ENCODE measurements around the gene NEURL1B.

NEURL1B gene

GRCh38 chr5:172679628-172680212 lies 38.7 kb downstream of the NEURL1B start:
- TF ChIP-seq ZNF274 (IDR thresholded peaks at IDR 0.05; ENCODE audit: low read depth, low read length) = no peak
- no peak overlapping the region for H3K4me3 ChIP-seq (ENCODE audit: low read length)

DNA sequence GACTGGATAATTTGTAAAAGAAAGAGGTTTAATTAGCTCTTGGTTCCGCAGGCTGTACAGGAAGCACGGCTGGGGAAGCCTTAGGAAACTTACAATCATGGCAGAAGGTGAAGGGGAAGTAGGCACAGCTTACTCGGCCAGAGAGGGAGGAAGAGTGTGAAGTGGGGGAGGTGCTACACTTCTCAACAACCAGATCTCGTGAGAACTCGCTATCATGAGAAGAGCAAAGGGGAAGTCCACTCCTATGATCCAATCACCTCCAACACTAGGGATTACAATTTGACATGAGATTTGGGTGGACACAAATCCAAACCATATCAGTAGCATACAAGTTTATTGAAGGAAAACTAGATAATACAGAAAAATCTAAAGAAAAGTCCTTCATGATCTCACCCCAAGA lies 39.9 kb downstream of the NEURL1B start:
- TF ChIP-seq ZNF274 (IDR thresholded peaks at IDR 0.05; ENCODE audit: low read depth, low read length) = no peak
- no peak overlapping the region for H3K4me3 ChIP-seq (ENCODE audit: low read length)

DNA sequence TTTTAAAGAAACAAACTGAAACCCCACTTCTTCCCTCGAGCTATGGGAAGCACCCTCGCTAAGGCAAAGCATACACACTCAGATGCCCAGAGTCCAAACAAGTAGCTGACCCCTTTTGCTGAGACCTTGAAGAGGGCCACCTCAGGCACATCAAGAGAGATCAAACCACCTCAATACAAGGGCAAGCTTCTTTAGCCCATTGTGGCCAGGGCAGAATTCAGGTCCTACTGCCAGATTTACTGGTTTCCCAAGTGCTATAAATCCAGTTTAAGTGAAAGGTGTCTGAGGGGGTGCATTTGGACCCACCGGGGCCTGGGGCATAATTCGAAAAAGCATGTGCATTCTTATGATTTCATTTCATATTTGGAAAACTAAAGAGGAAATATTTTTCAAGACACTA lies 40.4 kb downstream of the NEURL1B start:
- no peak overlapping the region for H3K4me3 ChIP-seq (ENCODE audit: low read length)
- no peak for TF ChIP-seq ZNF274 (IDR thresholded peaks at IDR 0.05; ENCODE audit: low read depth, low read length)

DNA sequence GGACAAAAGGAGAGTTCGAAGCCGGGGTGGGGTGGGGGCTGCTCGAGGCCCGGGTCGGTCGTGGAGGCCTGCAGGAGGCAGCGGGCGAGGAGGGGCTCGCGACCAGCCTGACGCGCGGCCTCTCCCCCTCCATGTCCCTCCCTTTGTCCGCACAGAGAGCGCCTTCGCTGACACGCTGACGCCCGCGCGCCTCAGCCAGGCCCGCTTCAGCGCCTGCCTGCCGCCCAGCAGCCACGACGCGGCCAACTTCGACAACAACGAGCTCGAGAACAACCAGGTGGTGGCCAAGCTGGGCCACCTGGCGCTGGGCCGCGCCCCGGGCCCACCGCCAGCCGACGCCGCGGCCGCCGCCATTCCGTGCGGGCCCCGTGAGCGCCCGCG lies 42.2 kb downstream of the NEURL1B start:
- no peak for TF ChIP-seq ZNF274 (IDR thresholded peaks at IDR 0.05; ENCODE audit: low read depth, low read length)
- H3K4me3 ChIP-seq (ENCODE audit: low read length) = no peak overlapping the region

DNA sequence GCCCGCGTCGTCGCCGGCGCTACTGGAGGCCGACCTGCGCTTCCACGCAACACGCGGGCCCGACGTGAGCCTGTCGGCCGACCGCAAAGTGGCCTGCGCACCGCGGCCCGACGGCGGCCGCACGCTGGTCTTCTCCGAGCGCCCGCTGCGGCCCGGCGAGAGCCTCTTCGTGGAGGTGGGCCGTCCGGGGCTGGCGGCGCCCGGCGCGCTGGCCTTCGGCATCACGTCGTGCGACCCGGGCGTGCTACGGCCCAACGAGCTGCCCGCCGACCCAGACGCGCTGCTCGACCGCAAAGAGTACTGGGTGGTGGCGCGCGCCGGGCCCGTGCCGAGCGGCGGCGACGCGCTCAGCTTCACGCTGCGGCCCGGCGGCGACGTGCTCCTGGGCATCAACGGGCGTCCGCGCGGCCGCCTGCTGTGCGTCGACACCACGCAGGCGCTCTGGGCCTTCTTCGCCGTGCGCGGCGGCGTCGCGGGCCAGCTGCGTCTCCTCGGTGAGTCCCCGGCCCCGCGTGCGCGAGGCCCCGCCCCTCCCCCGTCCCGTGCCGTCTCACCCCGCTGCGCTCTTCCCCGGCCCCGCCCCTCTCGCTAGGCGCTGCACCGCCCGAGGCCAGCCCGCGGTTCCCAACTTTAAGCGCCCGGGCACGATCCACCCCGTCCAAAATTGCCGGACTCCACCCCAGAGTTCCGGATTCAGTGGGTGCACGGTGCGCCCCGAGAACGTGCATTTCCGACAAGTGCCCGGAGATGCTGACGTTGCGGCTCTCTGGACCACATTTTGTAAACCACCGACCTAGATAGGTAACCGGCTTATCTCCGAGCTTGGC lies 42.8 kb downstream of the NEURL1B start:
- no peak for TF ChIP-seq ZNF274 (IDR thresholded peaks at IDR 0.05; ENCODE audit: low read depth, low read length)
- peak overlapping the region; percentile 23; the same call in 1 of the 2 replicates for H3K4me3 ChIP-seq (ENCODE audit: low read length)

- no peak for TF ChIP-seq ZNF274 (IDR thresholded peaks at IDR 0.05; ENCODE audit: low read depth, low read length)
- H3K4me3 ChIP-seq (ENCODE audit: low read length) = no peak overlapping the region
Measured at GRCh38 chr5:172685091-172685490, 44.0 kb downstream of the NEURL1B start.

DNA sequence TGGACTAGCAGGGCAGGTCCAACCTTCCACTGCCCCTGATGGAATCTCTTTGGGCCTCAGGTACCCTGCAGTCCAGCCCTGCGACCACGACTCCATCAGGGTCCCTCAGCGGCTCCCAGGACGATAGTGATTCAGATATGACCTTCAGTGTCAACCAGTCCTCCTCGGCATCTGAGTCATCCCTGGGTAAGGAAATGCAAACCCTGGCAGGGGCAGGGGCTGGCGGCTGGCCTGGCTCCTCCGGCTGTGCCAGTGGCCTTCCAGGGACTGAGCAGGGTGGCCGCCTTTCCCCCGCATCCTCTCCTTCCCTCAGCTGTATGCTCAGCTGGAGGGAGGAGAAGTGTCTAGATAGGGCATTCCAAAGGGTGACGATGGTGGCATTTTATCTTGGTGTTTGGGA lies 45.0 kb downstream of the NEURL1B start:
- no peak overlapping the region for H3K4me3 ChIP-seq (ENCODE audit: low read length)
- no peak for TF ChIP-seq ZNF274 (IDR thresholded peaks at IDR 0.05; ENCODE audit: low read depth, low read length)

DNA sequence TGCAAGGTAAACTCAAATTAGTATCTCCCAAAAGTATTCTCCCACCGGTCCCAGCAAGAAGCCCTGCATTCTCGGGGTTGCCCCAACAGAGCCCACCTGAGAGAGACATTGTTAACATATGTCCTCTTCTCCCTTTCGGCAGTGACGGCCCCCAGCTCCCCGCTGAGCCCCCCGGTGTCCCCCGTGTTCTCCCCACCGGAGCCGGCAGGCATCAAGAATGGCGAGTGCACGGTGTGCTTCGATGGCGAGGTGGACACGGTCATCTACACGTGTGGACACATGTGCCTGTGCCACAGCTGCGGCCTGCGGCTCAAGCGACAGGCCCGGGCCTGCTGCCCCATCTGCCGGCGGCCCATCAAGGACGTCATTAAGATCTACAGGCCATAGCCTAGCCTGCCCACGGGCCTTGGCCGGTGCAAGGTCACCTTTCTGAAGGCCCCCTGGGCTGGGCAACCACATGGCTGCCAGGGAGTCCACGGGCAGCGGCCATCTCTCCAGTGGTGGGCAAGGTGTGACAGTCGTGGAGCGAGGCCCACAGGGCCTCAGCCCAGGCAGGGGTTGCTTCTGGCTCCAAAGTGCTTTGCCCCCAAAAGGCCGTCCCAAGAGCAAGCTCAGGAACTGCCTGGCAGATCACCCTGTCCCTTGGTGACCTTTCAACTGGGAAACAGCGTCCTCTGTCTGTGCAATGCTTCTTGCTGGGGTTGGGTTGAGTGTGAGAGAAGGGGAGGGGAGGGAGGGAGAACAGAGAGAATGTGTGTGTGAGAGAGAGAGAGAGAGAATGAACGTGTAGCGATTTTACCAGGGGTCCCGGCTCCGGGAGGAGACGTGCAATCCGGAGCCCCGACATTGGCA lies 45.7 kb downstream of the NEURL1B start:
- no peak for TF ChIP-seq ZNF274 (IDR thresholded peaks at IDR 0.05; ENCODE audit: low read depth, low read length)
- no peak overlapping the region for H3K4me3 ChIP-seq (ENCODE audit: low read length)

GRCh38 chr5:172687940-172688339 lies 46.9 kb downstream of the NEURL1B start:
- H3K4me3 ChIP-seq (ENCODE audit: low read length) = no peak overlapping the region
- TF ChIP-seq ZNF274 (IDR thresholded peaks at IDR 0.05; ENCODE audit: low read depth, low read length) = no peak

DNA sequence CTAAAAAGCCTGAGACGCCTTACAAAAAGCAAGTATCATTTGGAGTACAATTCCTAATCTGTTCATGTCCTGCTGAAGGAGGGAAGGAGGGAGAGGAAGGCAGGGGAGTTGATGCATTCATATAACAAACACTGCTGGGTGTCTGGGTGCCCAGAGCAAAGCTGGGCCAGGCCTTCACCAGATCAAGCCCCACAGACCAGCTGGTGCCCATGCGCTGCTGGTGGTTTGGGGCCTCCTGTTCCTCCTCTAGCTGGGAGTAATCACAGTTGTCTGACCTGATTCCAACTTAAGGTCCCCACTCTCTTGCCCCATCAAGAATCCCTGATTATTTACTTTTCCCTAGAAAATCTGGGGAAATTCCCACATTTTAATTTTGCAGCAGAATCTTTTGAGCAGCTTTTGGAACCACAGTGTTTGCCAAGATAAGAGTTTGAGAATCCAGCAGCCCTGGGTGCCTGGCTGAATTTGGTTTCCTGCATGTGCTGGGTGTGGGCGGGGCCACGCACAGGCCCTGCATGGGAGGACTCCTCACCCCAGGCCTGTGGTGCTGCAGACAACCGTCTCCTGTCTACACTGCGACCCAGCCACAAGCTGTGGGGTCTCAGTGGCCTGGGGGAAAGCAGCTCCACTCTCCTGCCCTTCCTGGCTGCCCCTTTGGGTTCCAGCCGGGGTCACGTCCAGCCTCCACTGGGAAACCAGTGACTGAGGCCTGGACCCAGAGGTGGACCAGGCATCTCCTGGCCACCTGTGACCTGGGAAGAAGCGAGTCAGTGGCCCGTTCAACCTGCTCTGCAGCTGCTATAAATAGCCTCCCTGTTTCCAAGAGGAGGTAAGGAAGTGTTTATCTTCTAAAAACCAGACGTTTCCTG lies 47.5 kb downstream of the NEURL1B start:
- TF ChIP-seq ZNF274 (IDR thresholded peaks at IDR 0.05; ENCODE audit: low read depth, low read length) = no peak
- H3K4me3 ChIP-seq (ENCODE audit: low read length) = no peak overlapping the region

DNA sequence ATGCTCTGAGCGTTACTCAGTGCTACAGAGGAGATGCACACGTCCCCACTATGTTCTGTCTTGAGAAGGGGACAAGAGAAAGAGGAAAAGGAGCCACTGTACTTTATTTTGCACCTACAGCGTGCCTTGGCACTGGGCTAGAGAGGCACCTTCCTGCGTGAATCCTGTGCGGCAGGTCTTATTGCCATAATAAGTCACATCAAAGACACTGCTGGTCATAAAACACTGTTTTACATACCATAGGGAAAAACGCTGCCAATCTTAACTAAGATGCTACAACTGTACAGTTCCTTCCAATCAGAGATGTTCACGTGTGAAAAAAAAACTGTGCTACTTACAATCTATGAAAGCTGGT lies 48.1 kb downstream of the NEURL1B start:
- no peak overlapping the region for H3K4me3 ChIP-seq (ENCODE audit: low read length)
- no peak for TF ChIP-seq ZNF274 (IDR thresholded peaks at IDR 0.05; ENCODE audit: low read depth, low read length)

DNA sequence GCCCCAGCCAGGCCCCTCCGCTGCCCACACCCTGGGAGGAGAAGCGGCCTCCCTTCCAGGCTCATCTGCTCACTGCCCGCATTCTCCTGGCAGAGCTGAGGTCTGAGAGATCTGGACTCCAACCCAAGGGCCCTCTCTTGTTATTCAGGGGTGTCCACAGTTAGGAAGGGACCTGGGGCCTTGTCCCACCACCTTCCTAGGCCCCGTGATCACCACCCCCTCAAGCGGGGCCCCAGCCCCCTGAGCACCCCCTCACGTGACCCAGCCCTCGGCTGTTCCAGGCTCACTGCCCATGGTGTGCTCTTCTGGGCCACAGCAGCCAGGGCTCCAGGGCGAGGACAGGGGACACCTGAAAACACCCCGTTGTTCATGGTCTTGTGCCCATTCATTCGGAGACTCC lies 48.7 kb downstream of the NEURL1B start:
- H3K4me3 ChIP-seq (ENCODE audit: low read length) = no peak overlapping the region
- no peak for TF ChIP-seq ZNF274 (IDR thresholded peaks at IDR 0.05; ENCODE audit: low read depth, low read length)

- TF ChIP-seq ZNF274 (IDR thresholded peaks at IDR 0.05; ENCODE audit: low read depth, low read length) = no peak
- no peak overlapping the region for H3K4me3 ChIP-seq (ENCODE audit: low read length)
Measured at GRCh38 chr5:172690258-172691075, 49.4 kb downstream of the NEURL1B start.
